Measurements from ENCODE around the gene TPI1. TPM values are rescaled to one million over a fixed set of nuclear protein-coding genes. Genes with fewer than 3 reads are reported as not detected.

Gene TPI1
- polyA plus RNA-seq, 1 donor = 564 TPM

GRCh38 chr12:6834873-6835272 lies 32.5 kb upstream of the TPI1 start:
- peak overlapping the region; percentile 36 for H3K27ac ChIP-seq (ENCODE audit: low read length)
- H3K9me3 ChIP-seq (ENCODE audit: control insufficient read depth, low read depth, low read length) = no peaks in the 10 kb centered on the region
- H3K4me3 ChIP-seq (ENCODE audit: low read length) = no peak overlapping the region
- peaks cover 15% of the 10 kb centered on the region for H3K4me1 ChIP-seq (ENCODE audit: control insufficient read depth, insufficient read depth, low read length)
- peaks cover 58% of the 10 kb centered on the region for H3K36me3 ChIP-seq (ENCODE audit: control insufficient read depth, insufficient read depth, low read length)
- no peak for DNase-seq
- 100% methylated on average over 3 of the region's 5 CpGs for WGBS (ENCODE audit: insufficient coverage, low lambda C conversion rate)
- H3K27me3 ChIP-seq (ENCODE audit: control insufficient read depth, insufficient read depth, low read length) = no peaks in the 10 kb centered on the region

GRCh38 chr12:6836851-6837250 lies 30.5 kb upstream of the TPI1 start:
- Histone ChIP-seq H3K36me3 (ENCODE audit: control insufficient read depth, insufficient read depth, low read length) (peaks cover 47% of the 10 kb centered on the region), H3K4me1 (ENCODE audit: control insufficient read depth, insufficient read depth, low read length) (peaks cover 16% of the 10 kb centered on the region), H3K27ac (ENCODE audit: low read length) (no peak overlapping the region), H3K9me3 (ENCODE audit: control insufficient read depth, low read depth, low read length) (no peaks in the 10 kb centered on the region), H3K27me3 (ENCODE audit: control insufficient read depth, insufficient read depth, low read length) (no peaks in the 10 kb centered on the region), H3K4me3 (ENCODE audit: low read length) (no peak overlapping the region)
- no peak for DNase-seq
- WGBS (ENCODE audit: insufficient coverage, low lambda C conversion rate) = no CpG with 5 or more reads among the region's 16 CpGs

- DNase-seq = no peak
- H3K36me3 ChIP-seq (ENCODE audit: control insufficient read depth, insufficient read depth, low read length) = peaks cover 42% of the 10 kb centered on the region
- H3K9me3 ChIP-seq (ENCODE audit: control insufficient read depth, low read depth, low read length) = no peaks in the 10 kb centered on the region
- H3K27ac ChIP-seq (ENCODE audit: low read length) = no peak overlapping the region
- H3K4me3 ChIP-seq (ENCODE audit: low read length) = no peak overlapping the region
- WGBS (ENCODE audit: insufficient coverage, low lambda C conversion rate) = no CpG with 5 or more reads among the region's 26 CpGs
- peaks cover 16% of the 10 kb centered on the region for H3K4me1 ChIP-seq (ENCODE audit: control insufficient read depth, insufficient read depth, low read length)
- no peaks in the 10 kb centered on the region for H3K27me3 ChIP-seq (ENCODE audit: control insufficient read depth, insufficient read depth, low read length)
Observed at GRCh38 chr12:6837370-6838060, 29.8 kb upstream of the TPI1 start.

- peaks cover 41% of the 10 kb centered on the region for H3K36me3 ChIP-seq (ENCODE audit: control insufficient read depth, insufficient read depth, low read length)
- H3K4me3 ChIP-seq (ENCODE audit: low read length) = no peak overlapping the region
- no peak overlapping the region for H3K27ac ChIP-seq (ENCODE audit: low read length)
- DNase-seq = no peak
- no peaks in the 10 kb centered on the region for H3K9me3 ChIP-seq (ENCODE audit: control insufficient read depth, low read depth, low read length)
- H3K27me3 ChIP-seq (ENCODE audit: control insufficient read depth, insufficient read depth, low read length) = no peaks in the 10 kb centered on the region
- H3K4me1 ChIP-seq (ENCODE audit: control insufficient read depth, insufficient read depth, low read length) = peaks cover 18% of the 10 kb centered on the region
- no CpG with 5 or more reads among the region's 16 CpGs for WGBS (ENCODE audit: insufficient coverage, low lambda C conversion rate)
Observed at GRCh38 chr12:6838854-6839253, 28.5 kb upstream of the TPI1 start.

- no CpG with 5 or more reads among the region's 10 CpGs for WGBS (ENCODE audit: insufficient coverage, low lambda C conversion rate)
- no peak overlapping the region for H3K27ac ChIP-seq (ENCODE audit: low read length)
- DNase-seq = peak in 1 of 2 donors; percentile 42
- H3K36me3 ChIP-seq (ENCODE audit: control insufficient read depth, insufficient read depth, low read length) = peaks cover 45% of the 10 kb centered on the region
- H3K27me3 ChIP-seq (ENCODE audit: control insufficient read depth, insufficient read depth, low read length) = no peaks in the 10 kb centered on the region
- no peaks in the 10 kb centered on the region for H3K9me3 ChIP-seq (ENCODE audit: control insufficient read depth, low read depth, low read length)
- no peak overlapping the region for H3K4me3 ChIP-seq (ENCODE audit: low read length)
- peaks cover 17% of the 10 kb centered on the region for H3K4me1 ChIP-seq (ENCODE audit: control insufficient read depth, insufficient read depth, low read length)
Observed at GRCh38 chr12:6839482-6840201, 27.7 kb upstream of the TPI1 start.

- H3K4me1 ChIP-seq (ENCODE audit: control insufficient read depth, insufficient read depth, low read length) = peaks cover 17% of the 10 kb centered on the region
- no peaks in the 10 kb centered on the region for H3K9me3 ChIP-seq (ENCODE audit: control insufficient read depth, low read depth, low read length)
- no peak for DNase-seq
- H3K27me3 ChIP-seq (ENCODE audit: control insufficient read depth, insufficient read depth, low read length) = no peaks in the 10 kb centered on the region
- H3K4me3 ChIP-seq (ENCODE audit: low read length) = no peak overlapping the region
- H3K27ac ChIP-seq (ENCODE audit: low read length) = no peak overlapping the region
- WGBS (ENCODE audit: insufficient coverage, low lambda C conversion rate) = no CpG with 5 or more reads among the region's 1 CpG
- peaks cover 50% of the 10 kb centered on the region for H3K36me3 ChIP-seq (ENCODE audit: control insufficient read depth, insufficient read depth, low read length)
Observed at GRCh38 chr12:6840330-6840729, 27.0 kb upstream of the TPI1 start.

- no CpG with 5 or more reads among the region's 24 CpGs for WGBS (ENCODE audit: insufficient coverage, low lambda C conversion rate)
- Histone ChIP-seq H3K36me3 (ENCODE audit: control insufficient read depth, insufficient read depth, low read length) (peaks cover 56% of the 10 kb centered on the region), H3K4me3 (ENCODE audit: low read length) (no peak within 1 kb of the TSS), H3K9me3 (ENCODE audit: control insufficient read depth, low read depth, low read length) (no peaks in the 10 kb centered on the region), H3K27me3 (ENCODE audit: control insufficient read depth, insufficient read depth, low read length) (no peaks in the 10 kb centered on the region), H3K27ac (ENCODE audit: low read length) (no peak within 1 kb of the TSS), H3K4me1 (ENCODE audit: control insufficient read depth, insufficient read depth, low read length) (peaks cover 13% of the 10 kb centered on the region)
- DNase-seq = no peak
Observed at GRCh38 chr12:6840761-6841515, 26.4 kb upstream of the TPI1 start, which contains the start of gene GNB3. GNB3 (plus strand) TSS chr12:6840925; CDS start chr12:6841288, 363 bp downstream.

GRCh38 chr12:6842075-6842474 lies 25.3 kb upstream of the TPI1 start:
- Histone ChIP-seq H3K36me3 (ENCODE audit: control insufficient read depth, insufficient read depth, low read length) (peaks cover 58% of the 10 kb centered on the region), H3K27me3 (ENCODE audit: control insufficient read depth, insufficient read depth, low read length) (no peaks in the 10 kb centered on the region), H3K4me1 (ENCODE audit: control insufficient read depth, insufficient read depth, low read length) (peaks cover 13% of the 10 kb centered on the region), H3K27ac (ENCODE audit: low read length) (no peak overlapping the region), H3K9me3 (ENCODE audit: control insufficient read depth, low read depth, low read length) (no peaks in the 10 kb centered on the region), H3K4me3 (ENCODE audit: low read length) (no peak overlapping the region)
- no CpG with 5 or more reads among the region's 4 CpGs for WGBS (ENCODE audit: insufficient coverage, low lambda C conversion rate)
- DNase-seq = peak in 1 of 2 donors; percentile 37

GRCh38 chr12:6843118-6843902 lies 24.0 kb upstream of the TPI1 start:
- Histone ChIP-seq H3K36me3 (ENCODE audit: control insufficient read depth, insufficient read depth, low read length) (peaks cover 55% of the 10 kb centered on the region), H3K4me1 (ENCODE audit: control insufficient read depth, insufficient read depth, low read length) (peaks cover 13% of the 10 kb centered on the region), H3K4me3 (ENCODE audit: low read length) (no peak overlapping the region), H3K27ac (ENCODE audit: low read length) (no peak overlapping the region), H3K9me3 (ENCODE audit: control insufficient read depth, low read depth, low read length) (no peaks in the 10 kb centered on the region), H3K27me3 (ENCODE audit: control insufficient read depth, insufficient read depth, low read length) (no peaks in the 10 kb centered on the region)
- DNase-seq = no peak
- WGBS (ENCODE audit: insufficient coverage, low lambda C conversion rate) = no CpG with 5 or more reads among the region's 16 CpGs

- WGBS (ENCODE audit: insufficient coverage, low lambda C conversion rate) = no CpG with 5 or more reads among the region's 17 CpGs
- no peak for DNase-seq
- no peak overlapping the region for H3K4me3 ChIP-seq (ENCODE audit: low read length)
- no peak overlapping the region for H3K27ac ChIP-seq (ENCODE audit: low read length)
- no peaks in the 10 kb centered on the region for H3K9me3 ChIP-seq (ENCODE audit: control insufficient read depth, low read depth, low read length)
- peaks cover 55% of the 10 kb centered on the region for H3K36me3 ChIP-seq (ENCODE audit: control insufficient read depth, insufficient read depth, low read length)
- peaks cover 19% of the 10 kb centered on the region for H3K4me1 ChIP-seq (ENCODE audit: control insufficient read depth, insufficient read depth, low read length)
- no peaks in the 10 kb centered on the region for H3K27me3 ChIP-seq (ENCODE audit: control insufficient read depth, insufficient read depth, low read length)
Observed at GRCh38 chr12:6845395-6845794, 21.9 kb upstream of the TPI1 start.
